Stimulated activated CD4-positive, alpha-beta T cell treated with anti-CD3 and anti-CD28 coated beads, TNF-alpha, amount 100 ng/mL, for 48 hours (primary cell): ENCODE results near the gene PRAMEF6.
"Not testable (repeated sequence)": the region's sequence is repeated elsewhere in the genome, so short reads cannot be mapped to it uniquely, and the experiment has no call there.

Experiments used
- DNase-seq, 3 donors: peaks; one replicate each; pipeline ENCODE4 v3.0.0-alpha.2; 2020; ENCODE audit warnings: low read depth in 3 of 3

The PRAMEF6 gene

GRCh38 chr1:12947480-12947879, at the start of gene PRAMEF6:
PRAMEF6 (minus strand) TSS chr1:12947580; CDS start chr1:12942518, 5,062 bp downstream.
- DNase-seq, result not testable (repeated sequence)

DNA sequence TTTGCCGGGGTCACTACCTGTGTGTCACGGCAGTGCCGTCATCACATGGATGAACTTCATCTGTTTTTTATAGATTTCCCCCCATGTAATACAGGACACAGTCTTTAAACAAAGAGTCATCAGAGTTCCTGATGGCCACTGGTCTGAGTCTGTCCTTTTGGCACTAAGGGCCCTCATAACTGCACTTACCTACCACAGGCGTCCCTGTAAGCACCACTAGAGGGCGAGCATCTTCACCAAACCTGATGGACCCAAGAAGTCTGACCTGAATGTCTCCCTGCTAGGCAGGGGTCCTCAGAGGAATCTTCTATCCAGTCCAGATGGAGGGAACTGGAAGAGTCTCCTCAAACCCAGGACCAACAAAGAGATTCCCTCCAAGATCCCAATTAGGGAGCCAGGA, 23.0 kb downstream of the PRAMEF6 start:
- DNase-seq, result not testable (repeated sequence)

DNA sequence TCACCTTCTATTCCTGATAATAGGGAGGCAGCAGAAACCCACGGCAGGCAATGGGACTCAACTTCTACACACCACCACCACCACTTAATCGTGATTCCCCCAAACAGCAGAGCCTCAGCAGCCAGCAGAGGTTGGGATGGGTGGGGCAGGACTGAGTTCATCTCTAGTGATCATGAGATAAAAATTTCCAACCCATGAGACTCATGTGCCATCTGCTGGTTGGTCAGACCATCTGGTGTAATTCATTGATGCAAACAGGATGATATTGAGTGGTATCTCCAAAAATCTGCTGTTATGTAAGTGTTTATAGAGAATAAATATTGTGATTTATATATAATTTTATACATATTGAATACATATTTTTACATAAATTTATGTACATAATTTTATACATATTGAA, 25.6 kb downstream of the PRAMEF6 start:
- DNase-seq, result not testable (repeated sequence)

DNA sequence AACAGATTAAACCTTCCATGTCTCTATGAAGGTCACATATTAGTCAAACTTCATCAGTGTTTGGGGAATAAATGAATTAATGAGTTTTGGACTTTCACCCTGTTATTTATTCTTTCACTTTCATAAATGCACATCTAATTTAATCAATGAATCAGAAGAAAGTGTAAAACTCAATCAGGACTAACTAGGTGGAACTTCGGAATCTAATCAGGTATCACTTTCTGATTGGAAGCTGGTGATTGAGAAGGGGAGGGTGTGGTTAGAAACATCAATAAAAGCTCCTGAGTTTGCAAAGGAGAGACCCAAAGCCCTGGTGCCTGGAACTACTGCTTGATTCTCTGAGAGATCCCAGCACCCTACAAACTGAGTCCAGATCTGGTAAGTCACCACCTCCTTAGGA, 31.1 kb downstream of the PRAMEF6 start, which contains the start of gene PRAMEF7:
TSS of gene PRAMEF7 (plus strand) at position 301 of the 400 bp plus-strand sequence. CDS start 1,083 bp downstream, outside the sequence.
- DNase-seq, result not testable (repeated sequence)

DNA sequence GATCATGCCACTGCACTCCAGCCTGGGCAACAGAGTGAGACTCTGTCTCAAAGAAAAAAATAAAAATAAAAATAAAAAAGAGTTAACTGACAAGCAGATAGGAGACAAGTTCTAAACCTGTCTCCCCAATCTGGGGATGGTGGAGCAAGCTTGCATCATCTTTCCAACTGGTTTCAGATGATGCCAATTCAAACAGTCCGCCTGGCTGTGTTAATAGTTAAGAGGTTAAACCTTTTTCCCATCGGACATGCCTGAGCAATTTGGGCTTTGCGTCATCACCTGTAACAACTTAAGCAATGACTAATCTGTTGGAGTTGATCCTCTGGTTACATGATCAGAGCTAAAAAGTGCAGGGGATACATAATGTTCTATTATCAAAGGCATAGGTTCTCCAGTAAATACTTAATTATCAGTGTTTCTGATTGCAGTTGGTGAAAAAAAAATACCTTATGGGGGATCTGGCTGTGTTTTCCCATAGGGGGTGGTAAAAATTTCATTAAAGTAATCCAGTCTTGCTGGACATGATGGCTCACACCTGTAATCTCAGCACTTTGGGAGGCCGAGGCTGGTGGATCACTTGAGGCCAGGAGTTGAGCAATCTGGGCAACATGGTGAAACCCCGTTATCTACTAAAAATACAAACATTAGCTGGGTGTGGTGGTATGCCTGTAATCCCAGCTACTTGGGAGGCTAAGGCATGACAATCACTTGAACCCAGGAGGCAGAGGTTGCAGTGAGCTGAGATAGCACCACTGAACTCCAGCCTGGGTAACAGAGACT, 43.4 kb downstream of the PRAMEF6 start:
- DNase-seq, result not testable (repeated sequence)

- DNase-seq, result not testable (repeated sequence)
These were observed 48.2 kb downstream of the PRAMEF6 start for GRCh38 chr1:12899186-12899585.

DNA sequence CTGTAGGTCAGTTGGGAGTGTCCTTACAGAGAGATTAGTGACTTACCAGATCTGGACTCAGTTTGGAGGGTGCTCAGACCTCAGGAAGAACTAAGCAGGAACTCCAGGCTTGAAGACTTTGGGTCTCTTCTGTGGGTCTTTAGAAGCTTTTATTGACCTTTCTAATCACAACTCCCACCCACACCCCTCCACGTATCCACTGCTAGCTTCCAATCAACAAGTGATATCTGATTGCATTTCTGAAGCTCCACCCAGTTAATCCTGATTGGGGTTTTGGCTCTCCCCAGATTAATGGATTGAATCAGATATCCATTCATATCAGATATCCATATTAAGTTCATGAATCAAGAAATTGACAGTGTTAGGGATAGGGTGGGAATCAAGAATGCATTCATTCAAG, 49.2 kb downstream of the PRAMEF6 start, which contains the start of gene PRAMEF10:
TSS of gene PRAMEF10 (minus strand) at position 101 of the 400 bp plus-strand sequence. CDS start 2,423 bp downstream, outside the sequence.
- not testable (repeated sequence) for DNase-seq
